ENCODE data around the gene LRRC8E.

LRRC8E gene

DNA sequence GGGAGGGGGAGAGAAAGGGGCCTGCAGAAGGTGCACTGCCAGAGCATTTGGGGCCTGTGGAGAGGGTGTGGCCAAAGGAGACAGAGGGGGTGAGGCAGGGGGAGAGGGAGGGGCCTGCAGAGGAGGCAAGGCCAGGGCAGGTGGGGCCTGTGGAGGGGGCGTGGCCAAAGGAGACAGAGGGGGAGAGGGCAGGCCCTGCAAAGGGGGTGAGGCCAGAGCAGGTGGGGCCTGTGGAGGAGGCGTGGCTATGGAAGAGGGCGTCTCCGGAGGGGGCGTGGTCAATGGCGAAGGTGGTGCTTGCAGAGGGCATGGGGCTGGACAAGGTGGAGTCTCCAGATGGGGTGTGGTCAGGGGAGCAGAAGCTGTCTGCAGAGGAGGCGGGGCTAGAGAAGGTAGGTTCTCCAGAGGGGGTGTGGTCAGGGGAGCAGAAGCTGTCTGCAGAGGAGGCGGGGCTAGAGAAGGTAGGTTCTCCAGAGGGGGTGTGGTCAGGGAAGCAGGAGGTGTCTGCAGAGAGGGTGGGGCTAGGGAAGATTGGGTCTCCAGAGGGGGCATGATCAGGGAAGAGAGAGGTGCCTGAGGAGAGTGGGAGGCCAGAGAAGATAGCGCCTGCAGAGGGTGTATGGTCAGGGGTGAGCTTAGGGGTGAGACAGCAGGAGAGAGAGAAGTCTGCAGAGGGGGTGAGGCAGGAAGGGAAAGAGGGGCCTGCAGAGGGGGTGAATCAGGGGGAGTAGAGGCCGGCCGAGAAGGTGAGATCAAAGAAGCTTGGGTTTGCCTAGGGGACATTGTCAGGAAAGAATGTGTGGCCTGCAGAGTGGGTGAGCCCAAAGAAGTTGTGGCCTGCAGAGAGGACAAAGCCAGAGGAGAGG is 17.5 kb upstream of the LRRC8E start:
- POLR2A ChIA-PET: no interaction called here
- CTCF ChIA-PET: interaction anchor here (1.2 kb wide), 1 partner anchor 17 kb away, joined by 5 read pairs; no protein-coding TSS in a partner anchor
- peak; percentile 69 for DNase-seq (ENCODE audit: extremely low spot score)
- TF ChIP-seq CTCF (IDR thresholded peaks at IDR 0.05; ENCODE audit: control extremely low read depth, extremely low read depth, low read depth, missing control alignments): no peak

DNA sequence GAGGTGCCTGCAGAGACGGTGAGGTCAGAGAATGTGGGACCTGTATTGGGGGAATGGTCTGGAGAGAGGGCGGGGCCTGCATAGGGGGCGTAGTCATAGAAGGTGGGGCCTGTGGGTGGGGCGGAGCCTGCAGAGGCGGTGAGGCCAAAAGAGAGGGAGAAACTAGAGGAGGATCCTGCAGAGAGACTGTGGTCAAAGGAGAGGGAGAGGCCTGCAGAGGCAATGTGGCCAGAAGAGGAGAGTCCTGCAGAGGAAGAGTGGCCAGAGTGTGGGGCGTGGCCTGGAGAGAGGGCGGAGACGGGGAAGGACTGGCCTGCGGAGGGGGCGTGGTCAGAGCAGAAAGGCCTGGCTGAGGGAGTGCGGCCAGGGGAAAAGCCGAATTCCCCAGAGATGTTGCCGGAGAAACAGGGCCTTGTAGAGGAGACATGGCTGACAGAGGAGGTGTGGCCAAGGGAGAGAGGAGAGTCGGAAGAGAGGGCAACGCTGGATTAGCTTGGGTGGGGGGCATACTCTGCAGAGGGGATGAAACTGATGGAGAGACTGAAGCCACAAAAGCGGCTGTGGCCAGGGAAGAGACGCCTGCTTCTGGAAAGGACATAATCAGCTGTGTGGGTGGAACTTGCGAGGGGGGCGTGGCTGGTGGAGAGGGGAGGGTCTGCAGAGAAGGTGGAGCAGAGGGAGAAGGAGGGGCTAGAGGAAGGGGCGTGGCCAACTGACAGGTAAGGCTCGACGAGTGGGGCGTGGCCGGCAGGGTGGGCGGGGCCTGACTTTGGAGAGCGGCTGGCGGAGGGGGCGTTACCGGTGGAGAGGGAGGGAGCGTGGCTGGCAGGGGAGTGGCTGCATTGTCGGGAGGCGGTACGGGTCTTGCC is 16.6 kb upstream of the LRRC8E start:
- POLR2A ChIA-PET: no interaction called here

DNA sequence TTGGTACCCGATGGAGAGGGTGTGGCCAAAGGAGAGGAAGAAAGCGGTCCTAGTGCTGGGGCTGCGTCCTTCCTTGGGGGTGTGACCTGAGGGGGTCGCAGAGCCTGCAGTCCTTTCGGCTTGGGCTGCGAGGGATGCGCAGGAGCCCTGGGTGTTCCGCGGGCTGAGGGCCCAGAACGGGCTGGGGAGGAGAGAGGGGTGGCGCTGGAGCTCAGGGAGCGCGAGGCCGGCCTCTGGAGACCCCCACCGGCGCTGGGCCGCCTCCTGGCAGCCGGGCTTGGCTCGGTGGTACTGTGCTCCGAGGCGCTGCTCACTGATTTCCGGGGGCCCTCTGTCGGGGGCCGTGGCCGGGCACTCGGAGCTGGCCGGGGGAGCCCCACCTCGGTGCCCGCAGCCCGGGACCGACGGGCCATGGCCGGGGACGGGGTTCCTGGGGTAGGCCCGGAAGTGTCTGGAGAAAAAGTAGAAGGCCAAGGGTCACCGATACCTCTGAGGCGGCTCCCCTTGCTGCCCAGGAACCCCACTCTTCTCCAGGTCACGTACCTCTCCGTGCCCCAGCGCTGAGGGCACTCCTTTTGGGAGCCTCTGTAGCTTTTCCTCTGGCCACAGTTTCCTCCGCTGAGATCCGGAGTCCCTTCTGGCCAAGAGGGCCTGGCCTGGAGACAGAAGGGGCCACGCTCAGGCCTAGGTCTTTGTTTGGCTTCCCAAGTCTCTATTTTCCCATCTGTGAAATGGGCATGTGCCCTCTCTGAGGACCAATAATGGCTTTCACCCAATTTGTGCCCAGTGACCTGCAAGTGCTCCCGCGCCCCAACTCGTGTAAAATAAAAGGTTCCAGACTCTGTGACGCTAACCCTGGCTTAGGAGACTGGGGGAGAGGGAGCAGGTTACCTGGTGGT is 15.8 kb upstream of the LRRC8E start:
- no peak for TF ChIP-seq CTCF (IDR thresholded peaks at IDR 0.05; ENCODE audit: control extremely low read depth, extremely low read depth, low read depth, missing control alignments)
- POLR2A ChIA-PET: interaction anchor here (0.8 kb wide), 1 partner anchor 30 kb away, joined by 3 read pairs; no protein-coding TSS in a partner anchor
- no peak for DNase-seq (ENCODE audit: extremely low spot score)
- CTCF ChIA-PET: interaction anchor here (1.2 kb wide), 1 partner anchor 20 kb away, joined by 4 read pairs; no protein-coding TSS in a partner anchor

More for the DNA sequence above, 16.6 kb upstream of the LRRC8E start:
- DNase-seq (ENCODE audit: extremely low spot score): peak; percentile 80
- CTCF ChIA-PET: interaction anchor here (1.2 kb wide), 2 partner anchors 18 to 19 kb away, joined by 4 to 5 read pairs; no protein-coding TSS in a partner anchor
- TF ChIP-seq CTCF (IDR thresholded peaks at IDR 0.05; ENCODE audit: control extremely low read depth, extremely low read depth, low read depth, missing control alignments): no peak

GRCh38 chr19:7873304-7874075 is 14.8 kb upstream of the LRRC8E start:
- DNase-seq (ENCODE audit: extremely low spot score): no peak
- CTCF ChIA-PET: no interaction called here
- POLR2A ChIA-PET: no interaction called here
- no peak for TF ChIP-seq CTCF (IDR thresholded peaks at IDR 0.05; ENCODE audit: control extremely low read depth, extremely low read depth, low read depth, missing control alignments)

DNA sequence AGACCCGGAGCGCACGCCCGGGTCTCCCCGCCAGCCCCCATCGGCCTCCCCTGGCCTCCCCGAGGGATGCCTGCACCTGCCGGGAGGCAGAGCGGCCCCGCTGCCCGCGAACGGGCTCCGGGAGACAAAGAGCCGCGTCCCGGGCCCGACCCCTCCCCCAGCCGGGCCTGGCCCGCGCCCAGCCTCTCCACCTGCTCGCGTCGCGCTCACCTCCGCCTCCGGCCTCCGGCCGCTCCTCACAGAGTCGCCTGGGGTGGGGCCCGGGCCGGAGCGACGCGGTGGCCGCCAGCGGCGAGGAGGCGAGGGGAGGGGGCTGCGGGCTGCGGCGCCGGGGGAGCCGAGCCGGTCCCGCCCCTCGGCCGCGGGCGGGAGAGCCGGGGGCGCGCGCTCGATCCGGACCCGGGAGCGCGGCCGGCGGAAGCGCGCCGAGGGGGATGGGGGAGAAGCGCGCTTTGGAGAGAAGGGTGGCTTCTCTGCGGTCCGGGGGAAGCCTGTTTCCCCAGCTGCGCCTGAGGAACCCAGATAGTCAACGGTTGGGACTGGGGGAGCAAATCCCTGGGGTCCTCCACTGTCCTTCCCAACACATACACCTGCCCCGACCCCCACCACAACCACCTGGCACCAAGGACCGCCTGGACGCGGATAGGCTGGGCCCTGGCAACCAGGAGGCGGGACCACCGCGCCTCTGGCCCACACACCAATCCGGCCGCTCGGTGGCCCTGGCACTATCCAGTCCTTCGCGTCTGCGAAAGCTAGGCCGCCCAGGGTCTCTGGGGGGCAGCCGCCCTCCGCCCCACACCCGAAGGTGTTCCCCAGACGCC is 14.0 kb upstream of the LRRC8E start, which contains the start of gene PRR36:
Gene PRR36, minus strand, starts transcription at position 315 of the 821 bp plus-strand sequence. CDS start 701 bp downstream, outside the sequence.
- ChIA-PET CTCF (no interaction called here), POLR2A (no interaction called here)
- no peak for TF ChIP-seq CTCF (IDR thresholded peaks at IDR 0.05; ENCODE audit: control extremely low read depth, extremely low read depth, low read depth, missing control alignments)
- no peak for DNase-seq (ENCODE audit: extremely low spot score)
